GM12892 (cell line): ENCODE data around the gene THSD8.

Experiments
- POLR2A ChIP-seq: IDR thresholded peaks from 2 replicates; pipeline ENCODE4 v1.6.1; 2011; ENCODE audit warnings: low read depth, low read length, control low read depth
- POLR2AphosphoS5 ChIP-seq: IDR thresholded peaks from 2 replicates; pipeline ENCODE4 v1.6.1; 2011; ENCODE audit warnings: low read depth, low read length, control low read depth
- TAF1 ChIP-seq: IDR thresholded peaks from 2 replicates; pipeline ENCODE4 v1.6.1; 2011; ENCODE audit warnings: low read depth, mild to moderate bottlenecking, control low read depth, low read length, borderline replicate concordance

DNA sequence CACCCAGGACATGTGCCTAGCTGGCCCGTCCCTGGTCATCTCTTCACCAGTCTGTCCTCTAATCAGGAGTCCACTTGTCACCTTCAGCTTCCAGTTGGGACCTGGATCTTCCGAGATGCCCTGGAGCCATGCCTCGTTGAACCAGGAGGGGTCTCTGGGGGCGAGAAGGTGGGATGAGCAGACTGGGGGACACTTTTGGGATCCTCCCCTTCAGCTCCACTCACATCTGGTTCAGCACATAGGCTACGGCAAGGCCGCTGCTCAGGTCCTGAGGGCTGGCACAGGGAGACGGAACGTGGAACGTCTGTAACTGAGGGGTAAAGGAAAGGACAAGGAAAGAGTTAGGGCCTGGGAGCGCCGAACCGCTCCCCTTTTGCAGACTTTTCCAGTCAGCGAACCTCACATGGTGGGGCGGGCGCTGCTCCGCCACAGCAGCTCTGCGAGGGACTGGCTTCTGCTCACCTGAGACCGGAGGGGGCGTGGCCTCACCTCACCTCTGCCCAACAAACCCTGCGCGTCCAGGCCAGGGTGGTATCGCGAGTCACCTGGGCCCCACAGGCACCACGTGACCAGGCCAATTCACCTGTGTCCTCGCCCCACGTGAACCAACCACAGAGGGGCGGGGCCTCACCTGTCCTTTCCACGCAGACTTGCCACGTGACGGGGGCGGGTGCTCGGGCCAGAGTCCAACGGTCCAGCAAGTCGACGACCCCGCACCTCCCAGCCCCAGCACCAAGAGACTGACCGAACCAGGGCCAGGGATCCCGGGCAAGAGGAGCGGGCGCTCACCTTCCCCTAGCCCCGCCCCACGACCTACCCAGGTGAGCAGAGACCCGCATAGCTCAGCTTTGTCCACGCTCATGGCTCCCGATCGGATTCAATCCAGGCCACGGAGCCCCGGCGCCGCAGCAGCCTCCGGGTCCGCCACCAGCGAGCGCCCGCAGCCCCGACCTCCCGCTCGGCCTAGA is 27.0 kb upstream of the THSD8 start, which contains the start of gene HOOK2:
- TF ChIP-seq POLR2A: no peak
- TF ChIP-seq POLR2AphosphoS5: no peak
- TF ChIP-seq TAF1: no peak
